ENCODE data around the gene EDAR.

EDAR gene

DNA sequence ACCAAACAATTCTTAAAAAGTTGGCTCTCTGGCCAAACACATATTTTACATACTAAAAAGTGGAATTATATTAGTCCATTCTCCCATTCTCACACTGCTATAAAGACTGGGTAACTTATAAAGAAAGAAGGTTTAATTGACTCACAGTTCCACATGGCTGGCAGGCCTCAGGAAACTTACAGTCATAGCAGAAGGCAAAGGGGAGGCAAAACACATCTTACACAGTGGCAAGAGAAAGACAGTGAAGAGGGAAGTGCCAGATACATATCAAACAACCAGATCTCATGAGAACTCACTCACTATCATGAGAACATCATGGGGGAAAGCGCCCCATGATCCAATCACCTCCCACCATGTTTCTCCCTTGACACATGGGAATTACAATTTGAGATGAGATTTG is 42.6 kb downstream of the EDAR start:
- DNase-seq: no peak
- Mint-ChIP-seq H3K4me3 (no peak overlapping the region), H3K9me3 (peaks cover 33% of the 10 kb centered on the region), H3K36me3 (peaks cover 16% of the 10 kb centered on the region), H3K4me1 (no peaks in the 10 kb centered on the region), H3K27ac (no peak overlapping the region), H3K27me3 (no peaks in the 10 kb centered on the region)
- CTCF ChIA-PET: no interaction called here

DNA sequence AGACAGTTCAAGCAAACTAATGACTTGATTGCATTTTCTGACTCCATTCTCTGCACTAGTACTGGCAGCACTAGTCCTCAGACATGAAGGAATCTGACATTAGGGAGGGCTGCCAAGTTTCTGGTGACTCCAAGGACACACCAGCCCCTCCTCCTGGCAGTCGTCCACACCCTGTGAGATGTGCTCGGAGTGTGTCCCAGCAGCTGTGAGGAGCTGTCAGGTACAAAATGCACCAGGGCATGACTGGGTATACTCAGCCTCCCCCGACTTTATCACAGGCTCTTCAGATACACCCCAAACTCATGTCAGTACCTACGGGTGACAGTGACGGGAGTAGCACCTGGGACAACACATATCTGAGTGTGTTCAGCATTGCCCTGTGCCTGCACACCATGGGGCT is 43.1 kb downstream of the EDAR start:
- Mint-ChIP-seq H3K27ac (no peak overlapping the region), H3K4me1 (no peaks in the 10 kb centered on the region), H3K4me3 (no peak overlapping the region), H3K27me3 (no peaks in the 10 kb centered on the region), H3K36me3 (peaks cover 15% of the 10 kb centered on the region), H3K9me3 (peaks cover 29% of the 10 kb centered on the region)
- DNase-seq: no peak
- CTCF ChIA-PET: no interaction called here

DNA sequence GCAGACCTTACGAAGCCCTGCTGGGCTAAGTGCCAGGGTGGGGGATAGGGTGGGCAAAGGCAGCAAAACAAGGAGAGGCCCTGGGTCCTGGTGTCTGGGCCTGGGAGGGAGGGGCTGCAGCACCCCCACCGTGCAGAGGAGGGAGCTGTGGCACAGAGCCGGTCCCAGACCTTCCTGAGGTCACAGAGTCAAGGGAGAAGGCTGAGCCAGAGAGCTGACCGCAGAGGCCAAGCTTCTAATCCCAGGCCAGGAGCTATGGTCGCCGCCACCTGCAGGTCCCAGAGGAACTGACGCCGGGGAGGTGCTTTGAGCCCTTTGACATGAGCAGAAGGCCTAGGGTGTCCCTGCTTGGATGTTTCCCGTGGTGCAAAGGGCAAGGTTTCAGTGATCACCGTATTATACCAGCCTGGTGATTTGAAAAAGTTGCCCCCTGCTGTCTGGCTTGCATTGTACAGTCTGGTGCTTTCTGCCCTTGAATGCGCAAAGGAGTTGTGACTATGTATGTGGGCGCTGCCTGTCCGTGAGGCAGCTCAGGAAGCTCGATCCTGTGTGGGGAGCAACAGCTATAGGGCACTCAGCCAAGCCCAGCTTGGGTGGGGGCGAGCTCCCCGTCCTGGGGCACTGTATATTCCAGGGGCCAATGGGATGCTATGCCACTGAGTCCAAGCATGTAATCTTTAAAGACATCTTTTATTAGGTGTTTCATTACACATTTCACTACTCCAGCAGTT is 44.3 kb downstream of the EDAR start:
- H3K36me3 Mint-ChIP-seq: peaks cover 14% of the 10 kb centered on the region
- H3K27me3 Mint-ChIP-seq: no peaks in the 10 kb centered on the region

DNA sequence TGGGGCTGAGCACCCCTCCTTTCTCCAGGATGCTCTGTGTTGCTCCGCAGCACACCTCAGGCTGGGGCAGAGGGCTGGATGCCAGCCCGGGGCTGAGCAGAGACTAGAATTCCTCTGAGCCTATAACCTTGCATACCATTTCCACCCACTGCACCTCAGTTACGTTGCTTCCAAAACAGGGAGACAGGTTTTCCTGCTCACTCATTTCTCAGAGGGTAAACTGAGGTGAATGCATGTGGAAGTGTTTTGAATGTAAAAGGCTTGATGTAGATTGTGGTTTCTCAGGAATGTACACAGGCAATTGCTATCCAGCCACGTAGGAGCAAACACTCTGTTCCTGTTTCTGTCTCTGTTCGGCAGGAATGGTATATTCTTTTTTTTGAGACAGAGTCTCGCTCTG is 45.3 kb downstream of the EDAR start:
- DNase-seq: no peak

More for the DNA sequence above, 44.3 kb downstream of the EDAR start:
- DNase-seq: no peak
- no peak overlapping the region for H3K27ac Mint-ChIP-seq
- H3K4me3 Mint-ChIP-seq: no peak overlapping the region
- CTCF ChIA-PET: no interaction called here
- H3K9me3 Mint-ChIP-seq: peaks cover 29% of the 10 kb centered on the region
- no peaks in the 10 kb centered on the region for H3K4me1 Mint-ChIP-seq

DNA sequence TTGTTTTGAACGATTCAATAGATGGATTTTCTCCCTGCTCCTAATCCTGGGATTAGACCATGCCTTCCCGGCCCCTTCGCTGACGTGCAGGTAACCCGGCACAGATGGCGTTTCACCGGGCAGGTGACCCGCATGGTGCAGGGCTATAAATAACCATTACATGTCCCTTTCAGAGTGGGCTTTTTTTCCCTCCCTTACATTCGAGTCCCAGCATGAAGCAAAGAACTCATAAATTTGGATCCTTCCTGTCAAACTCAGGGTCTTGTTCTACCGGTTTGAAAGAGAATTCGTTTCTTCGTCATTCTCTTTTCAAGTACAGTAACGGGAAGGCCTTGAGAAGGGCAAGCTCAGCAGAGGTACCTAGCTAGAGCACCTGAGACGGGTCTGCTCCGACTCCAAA is 46.1 kb downstream of the EDAR start:
- peaks cover 7% of the 10 kb centered on the region for H3K36me3 Mint-ChIP-seq
- H3K9me3 Mint-ChIP-seq: peaks cover 20% of the 10 kb centered on the region
- DNase-seq: no peak
- no peaks in the 10 kb centered on the region for H3K27me3 Mint-ChIP-seq
- H3K4me3 Mint-ChIP-seq: no peak overlapping the region
- no peak overlapping the region for H3K27ac Mint-ChIP-seq
- peaks cover 13% of the 10 kb centered on the region for H3K4me1 Mint-ChIP-seq
- CTCF ChIA-PET: no interaction called here

More for the DNA sequence above, 45.3 kb downstream of the EDAR start:
- peaks cover 4% of the 10 kb centered on the region for H3K4me1 Mint-ChIP-seq
- peaks cover 29% of the 10 kb centered on the region for H3K9me3 Mint-ChIP-seq
- H3K36me3 Mint-ChIP-seq: peaks cover 14% of the 10 kb centered on the region
- no peak overlapping the region for H3K27ac Mint-ChIP-seq
- H3K4me3 Mint-ChIP-seq: no peak overlapping the region
- H3K27me3 Mint-ChIP-seq: no peaks in the 10 kb centered on the region
- CTCF ChIA-PET: no interaction called here

DNA sequence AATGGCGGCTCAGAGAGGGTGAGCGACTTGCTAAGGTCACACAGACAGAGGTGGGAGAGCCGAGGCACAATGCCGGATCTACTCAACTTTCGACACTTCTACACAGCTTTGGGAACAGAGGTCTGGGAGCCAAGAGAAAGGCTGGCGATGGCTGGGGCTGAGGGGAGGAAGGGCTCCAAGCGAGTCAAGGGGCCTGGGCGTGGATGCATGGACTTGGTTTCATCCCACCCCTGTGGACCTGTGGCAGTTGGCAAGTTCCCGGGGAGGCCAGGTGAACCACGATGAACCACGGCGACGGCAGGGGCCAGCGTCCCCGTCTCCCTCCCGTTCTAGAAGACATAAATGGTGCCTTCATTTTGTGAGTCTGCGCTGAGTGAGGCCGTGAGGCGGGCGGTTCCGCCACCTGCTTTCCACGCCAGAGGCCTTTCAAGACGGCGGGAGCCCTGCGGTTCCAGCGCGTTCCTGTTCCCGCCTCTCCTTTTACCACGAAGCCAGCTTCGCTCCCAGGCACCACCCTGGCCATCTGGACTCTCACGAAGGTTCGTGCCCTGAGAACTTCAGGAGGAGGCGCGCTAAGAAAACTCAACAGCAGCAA is 46.7 kb downstream of the EDAR start:
- H3K36me3 Mint-ChIP-seq: peaks cover 7% of the 10 kb centered on the region
- no peak for DNase-seq
- CTCF ChIA-PET: no interaction called here
- no peak overlapping the region for H3K27ac Mint-ChIP-seq
- peaks cover 17% of the 10 kb centered on the region for H3K9me3 Mint-ChIP-seq
- H3K4me3 Mint-ChIP-seq: no peak overlapping the region
- H3K27me3 Mint-ChIP-seq: no peaks in the 10 kb centered on the region
- H3K4me1 Mint-ChIP-seq: peaks cover 17% of the 10 kb centered on the region

DNA sequence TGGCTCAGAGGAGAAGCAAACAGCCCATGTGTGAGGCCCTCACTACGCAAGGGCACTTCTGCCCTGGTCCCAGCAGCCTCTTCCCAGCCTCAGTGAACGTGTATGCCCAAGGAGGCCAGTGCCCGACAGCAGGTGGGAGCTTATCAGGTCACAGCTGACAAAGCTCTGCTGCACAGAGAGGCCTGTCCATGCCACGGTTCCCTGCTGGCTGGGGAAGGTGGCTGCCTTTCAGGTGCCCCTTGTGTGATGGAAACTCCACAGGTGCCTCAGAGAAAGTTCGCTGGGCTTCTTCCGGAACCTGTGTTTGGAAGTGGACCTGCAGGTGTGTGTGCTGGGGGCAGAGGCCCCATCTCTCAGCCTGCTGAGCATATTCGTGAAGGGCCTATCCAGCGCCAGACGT is 47.3 kb downstream of the EDAR start:
- no peak overlapping the region for H3K4me3 Mint-ChIP-seq
- peaks cover 20% of the 10 kb centered on the region for H3K4me1 Mint-ChIP-seq
- no peaks in the 10 kb centered on the region for H3K27me3 Mint-ChIP-seq
- DNase-seq: no peak
- H3K9me3 Mint-ChIP-seq: peaks cover 12% of the 10 kb centered on the region
- CTCF ChIA-PET: no interaction called here
- H3K36me3 Mint-ChIP-seq: peaks cover 2% of the 10 kb centered on the region
- H3K27ac Mint-ChIP-seq: no peak overlapping the region

DNA sequence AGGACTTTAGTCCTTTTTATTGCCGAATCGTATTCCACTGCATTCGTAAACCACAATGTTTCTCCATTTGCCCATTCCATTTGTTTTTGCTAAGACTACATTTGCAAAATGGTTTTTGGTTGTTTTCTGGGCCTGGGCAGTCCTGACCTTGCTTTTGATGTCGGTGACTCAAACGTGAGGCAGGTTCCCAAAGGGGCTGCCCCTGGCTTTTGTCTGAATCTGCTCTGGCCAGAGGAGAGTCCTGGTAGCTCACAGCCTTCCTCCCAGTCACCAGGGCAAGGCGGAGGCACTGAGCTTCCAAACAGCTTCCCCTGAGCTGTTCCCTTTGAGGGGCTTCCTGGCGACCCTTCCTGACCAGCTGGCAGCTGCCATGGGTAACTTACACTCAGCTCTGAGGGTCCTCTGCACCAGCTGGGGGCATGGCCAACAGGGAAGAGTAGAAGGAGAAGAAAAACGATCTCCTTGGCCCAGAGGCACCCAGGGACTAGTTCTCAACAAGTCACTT is 47.8 kb downstream of the EDAR start:
- no peak for DNase-seq
- Mint-ChIP-seq H3K36me3 (no peaks in the 10 kb centered on the region), H3K27ac (no peak overlapping the region), H3K9me3 (peaks cover 7% of the 10 kb centered on the region), H3K27me3 (no peaks in the 10 kb centered on the region), H3K4me1 (peaks cover 20% of the 10 kb centered on the region), H3K4me3 (no peak overlapping the region)
- CTCF ChIA-PET: interaction anchor here (1.3 kb wide), 1 partner anchor 45 kb away, joined by 3 read pairs; no protein-coding TSS in a partner anchor

DNA sequence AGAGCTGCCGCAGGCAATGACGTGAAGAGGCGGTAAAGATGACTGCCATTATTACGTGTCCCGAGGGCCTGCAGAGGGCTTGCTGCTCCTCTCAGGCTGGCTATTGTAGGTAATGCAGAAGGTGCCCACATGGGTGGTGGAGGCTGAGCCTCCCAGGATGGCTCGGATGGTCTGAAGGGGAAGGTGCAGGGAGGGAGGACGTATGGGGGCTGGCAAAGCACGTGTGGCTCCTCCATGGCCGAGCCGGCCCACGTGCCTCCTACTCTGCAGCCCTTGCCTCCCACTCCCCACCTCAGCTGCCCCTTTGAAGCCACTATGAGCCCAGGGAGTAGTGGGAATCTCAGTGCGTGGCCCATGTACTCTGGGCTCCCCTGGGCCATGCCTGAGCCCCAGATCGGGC is 48.9 kb downstream of the EDAR start:
- no peaks in the 10 kb centered on the region for H3K36me3 Mint-ChIP-seq

DNA sequence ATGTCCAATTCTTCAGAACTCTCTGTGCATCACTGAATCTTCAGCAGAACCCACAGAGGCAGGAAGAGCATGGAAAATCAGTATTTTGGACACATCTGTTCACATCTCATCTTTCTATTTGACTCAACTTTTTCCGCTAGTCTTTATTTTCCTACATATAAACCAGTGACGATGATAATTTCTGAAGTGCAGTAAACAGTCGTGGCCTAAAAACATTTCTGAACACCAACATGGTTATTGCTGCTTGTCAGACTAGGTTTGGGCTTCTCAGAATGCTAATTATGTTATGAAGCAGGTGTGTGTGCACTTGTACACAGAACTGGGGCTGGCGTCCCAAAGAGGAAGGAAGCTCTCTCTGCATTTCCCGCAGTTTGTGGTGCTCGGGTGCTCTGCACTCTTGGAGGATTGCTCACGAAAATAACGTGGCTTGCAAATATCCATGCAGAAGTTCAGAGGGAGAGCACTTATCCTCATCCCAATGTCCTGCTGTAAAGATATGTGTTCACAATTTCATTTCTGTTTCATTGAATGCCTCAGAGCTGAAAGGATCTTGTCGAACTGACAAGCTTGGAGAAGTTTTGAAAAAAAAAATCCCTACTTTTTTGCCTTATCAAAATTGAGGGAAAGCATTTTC is 50.8 kb downstream of the EDAR start:
- Mint-ChIP-seq H3K9me3 (no peaks in the 10 kb centered on the region), H3K36me3 (no peaks in the 10 kb centered on the region), H3K27ac (peak overlapping the region; percentile 53), H3K4me3 (no peak overlapping the region), H3K27me3 (peaks cover 4% of the 10 kb centered on the region), H3K4me1 (peaks cover 20% of the 10 kb centered on the region)
- CTCF ChIA-PET: no interaction called here
- DNase-seq: peak; percentile 37

More for the DNA sequence above, 48.9 kb downstream of the EDAR start:
- Mint-ChIP-seq H3K27ac (no peak overlapping the region), H3K4me1 (peaks cover 20% of the 10 kb centered on the region), H3K9me3 (no peaks in the 10 kb centered on the region), H3K27me3 (no peaks in the 10 kb centered on the region), H3K4me3 (no peak overlapping the region)
- DNase-seq: no peak
- CTCF ChIA-PET: interaction anchor here (1.3 kb wide), 1 partner anchor 46 kb away, joined by 3 read pairs; no protein-coding TSS in a partner anchor

DNA sequence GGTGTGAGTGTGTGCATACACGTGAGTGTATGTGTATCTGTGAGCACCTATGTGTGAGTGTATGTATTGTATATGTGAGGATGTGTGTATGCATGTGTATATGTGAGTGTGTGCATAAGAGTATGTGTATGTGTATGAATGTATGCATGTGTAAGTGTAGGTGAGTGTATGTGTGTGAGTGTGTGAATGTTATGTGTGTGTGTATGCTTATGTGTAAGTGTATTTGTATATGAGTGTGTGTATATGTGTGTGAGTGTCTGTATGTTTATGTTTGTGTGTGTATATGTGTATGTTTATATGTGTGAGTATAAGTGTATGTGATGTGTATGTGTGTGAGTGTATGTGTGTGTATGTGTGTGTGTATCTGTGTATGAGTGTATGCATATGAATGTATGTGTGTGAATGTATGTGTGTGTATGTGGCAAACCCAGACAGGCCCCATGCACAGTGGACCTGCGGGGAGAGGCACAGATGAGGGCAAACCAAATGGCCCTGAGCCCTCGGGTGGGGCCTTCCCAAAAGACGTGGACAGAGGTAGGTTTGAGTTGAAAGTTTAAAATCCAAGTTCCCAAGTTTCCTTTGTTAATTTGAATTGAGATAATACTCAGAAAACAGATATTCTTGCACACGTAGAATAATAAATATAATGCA is 51.5 kb downstream of the EDAR start:
- no peaks in the 10 kb centered on the region for H3K9me3 Mint-ChIP-seq
- H3K4me3 Mint-ChIP-seq: no peak overlapping the region
- CTCF ChIA-PET: no interaction called here
- H3K27me3 Mint-ChIP-seq: peaks cover 6% of the 10 kb centered on the region
- peaks cover 20% of the 10 kb centered on the region for H3K4me1 Mint-ChIP-seq
- no peaks in the 10 kb centered on the region for H3K36me3 Mint-ChIP-seq
- DNase-seq: no peak
- no peak overlapping the region for H3K27ac Mint-ChIP-seq

DNA sequence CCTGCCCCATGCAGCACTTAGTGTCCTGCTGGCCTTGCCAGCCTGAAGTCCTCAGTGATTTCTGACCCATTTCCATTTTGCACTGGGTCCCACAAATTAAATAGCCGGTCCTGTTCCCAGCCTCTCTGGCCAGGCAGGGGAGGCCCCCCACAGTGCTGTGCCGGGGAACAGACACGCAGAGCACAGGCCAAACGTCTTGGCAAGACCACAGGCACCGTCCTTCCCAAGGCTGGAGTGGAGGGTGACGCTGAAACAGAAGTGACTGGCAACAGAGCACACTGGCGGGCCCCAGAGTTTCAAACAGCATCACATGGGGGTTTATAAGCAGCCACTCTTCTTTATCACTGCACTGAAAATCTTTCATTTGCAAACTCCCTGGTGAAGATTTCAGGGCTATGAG is 52.2 kb downstream of the EDAR start:
- H3K4me3 Mint-ChIP-seq: no peak overlapping the region
- CTCF ChIA-PET: interaction anchor here (1.2 kb wide), 1 partner anchor 50 kb away, joined by 3 read pairs; no protein-coding TSS in a partner anchor
- no peaks in the 10 kb centered on the region for H3K9me3 Mint-ChIP-seq
- DNase-seq: no peak
- H3K4me1 Mint-ChIP-seq: peaks cover 20% of the 10 kb centered on the region
- H3K36me3 Mint-ChIP-seq: no peaks in the 10 kb centered on the region
- peaks cover 6% of the 10 kb centered on the region for H3K27me3 Mint-ChIP-seq
- no peak overlapping the region for H3K27ac Mint-ChIP-seq

DNA sequence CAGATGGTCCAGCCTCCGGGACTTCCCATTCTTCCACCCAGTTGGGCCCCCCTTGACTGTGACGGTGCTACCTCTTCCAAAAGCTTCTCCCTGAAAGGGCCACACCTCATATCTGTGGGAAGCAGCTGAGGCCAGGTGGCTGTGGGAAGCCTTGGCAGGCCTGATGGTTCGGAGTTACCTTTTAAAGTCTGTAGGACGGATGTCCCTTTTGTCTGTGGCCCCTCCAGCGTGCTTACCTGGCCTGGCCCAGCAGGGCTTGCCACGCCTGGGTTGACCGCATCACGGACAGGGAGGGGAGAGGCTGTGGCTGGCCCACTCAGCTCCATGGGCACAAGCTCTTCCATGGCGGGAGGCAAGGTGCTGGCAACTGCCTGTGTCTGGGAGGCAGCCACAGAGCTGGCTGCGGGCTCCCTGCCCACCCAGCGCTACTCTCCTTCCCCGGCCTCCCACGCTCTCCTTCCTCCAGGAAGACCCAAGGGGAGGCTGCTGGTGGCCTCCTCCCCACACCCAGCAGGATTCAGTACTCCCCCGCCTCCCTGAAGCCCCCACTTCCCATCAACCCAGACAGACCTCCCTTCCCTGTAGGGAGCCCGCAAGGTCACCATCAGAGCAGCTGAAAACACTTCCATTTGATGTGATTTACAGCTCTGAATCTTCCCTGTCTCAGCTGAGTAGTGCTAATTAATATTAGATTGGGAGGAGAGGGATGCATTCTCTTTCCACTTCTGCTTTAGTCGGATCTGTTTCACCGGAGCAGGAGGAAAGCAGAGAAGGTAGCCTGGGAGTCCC is 52.8 kb downstream of the EDAR start:
- DNase-seq: no peak
- CTCF ChIA-PET: interaction anchor here (1.2 kb wide), 1 partner anchor 50 kb away, joined by 3 read pairs; no protein-coding TSS in a partner anchor
- Mint-ChIP-seq H3K27me3 (peaks cover 6% of the 10 kb centered on the region), H3K27ac (no peak overlapping the region), H3K4me3 (no peak overlapping the region), H3K9me3 (no peaks in the 10 kb centered on the region), H3K4me1 (peaks cover 20% of the 10 kb centered on the region), H3K36me3 (no peaks in the 10 kb centered on the region)
